SK-N-SH (cell line): ENCODE measurements around the gene HINT2. TPM values are rescaled to one million over a fixed set of nuclear protein-coding genes. Genes with fewer than 3 reads are reported as not detected.

Experiments used
- CTCF ChIA-PET: fragments of 300-600, 350-600 bp; formaldehyde crosslinking; extraction: SDS; loops from one replicate; lab custom pipeline; 2021; lab: Yijun Ruan, JAX
- POLR2A ChIA-PET: fragments of 350-600 bp; sonication (Branson Sonifier 250); formaldehyde crosslinking; extraction: SDS; loops from one replicate; lab custom pipeline; 2020; ENCODE audit warnings: antibody characterized with exemption, inconsistent platforms; lab: Yijun Ruan, JAX
- DNase-seq: peaks from one replicate; pipeline ENCODE4 v3.0.0; 2012
- H2AFZ ChIP-seq: fragments of 200-600 bp; sonication (generic); 2 replicates; pipeline ENCODE4 v1.8.1; 2016; ENCODE audit warnings: antibody characterized with exemption, mild to moderate bottlenecking, low read depth
- H3F3A ChIP-seq: fragments of 200-600 bp; sonication (generic); replicated peaks from 2 replicates; pipeline ENCODE3; 2016; ENCODE audit warnings: antibody characterized with exemption, mild to moderate bottlenecking; ENCODE audit not compliant: insufficient read depth
- H3K27ac ChIP-seq, 2 experiments: fragments of 200-500 bp in 1 of 2; fragments of 200-600 bp in 1 of 2; sonication (Bioruptor generic) in 1 of 2; sonication (generic), shearing (Covaris generic) in 1 of 2; 2 replicates each; pipeline versions ENCODE4 v1.5.1 to v1.6.1; 2014 to 2016; ENCODE audit warnings: low read depth in 2 of 2, inconsistent platforms in 1 of 2, low read length in 1 of 2, mild to moderate bottlenecking in 1 of 2, mixed read lengths in 1 of 2
- H3K27me3 ChIP-seq: fragments of 200-600 bp; sonication (generic), shearing (Covaris generic); 2 replicates; pipeline ENCODE4 v1.6.1; 2016; ENCODE audit warnings: mixed run types; ENCODE audit not compliant: insufficient read depth
- H3K36me3 ChIP-seq, 2 experiments: fragments of 200-500 bp in 1 of 2; fragments of 200-600 bp in 1 of 2; sonication (Bioruptor generic) in 1 of 2; sonication (generic) in 1 of 2; replicated peaks in 1 of 2; 2 replicates each; pipeline versions ENCODE3 to v1.5.1; 2014 to 2016; ENCODE audit warnings: low read length in 1 of 2, mild to moderate bottlenecking in 1 of 2; ENCODE audit not compliant: insufficient read depth in 2 of 2, control insufficient read depth in 1 of 2
- H3K4me1 ChIP-seq, 2 experiments: fragments of 200-500 bp in 1 of 2; fragments of 200-600 bp in 1 of 2; sonication (Bioruptor generic) in 1 of 2; sonication (generic), shearing (Covaris generic) in 1 of 2; 2 replicates each; pipeline versions ENCODE4 v1.5.1 to v1.6.1; 2014 to 2016; ENCODE audit warnings: low read depth in 1 of 2, low read length in 1 of 2, mixed run types in 1 of 2; ENCODE audit not compliant: insufficient read depth in 2 of 2, control insufficient read depth in 1 of 2
- H3K4me2 ChIP-seq: fragments of 200-600 bp; sonication (generic), shearing (Covaris generic); 2 replicates; pipeline ENCODE4 v1.6.1; 2017; ENCODE audit warnings: mixed run types
- H3K4me3 ChIP-seq, 2 experiments: fragments of 200-500 bp in 1 of 2; fragments of 200-600 bp in 1 of 2; sonication (Bioruptor generic) in 1 of 2; sonication (generic), shearing (Covaris generic) in 1 of 2; 2 replicates each; pipeline versions ENCODE4 v1.5.1 to v1.8.1; 2014 to 2016; ENCODE audit warnings: low read depth in 2 of 2, inconsistent platforms in 1 of 2, low read length in 1 of 2, mild to moderate bottlenecking in 1 of 2, mixed read lengths in 1 of 2, moderate library complexity in 1 of 2
- H3K79me2 ChIP-seq: fragments of 200-600 bp; sonication (generic); 2 replicates; pipeline ENCODE4 v1.8.1; 2017; ENCODE audit warnings: mild to moderate bottlenecking; ENCODE audit not compliant: insufficient read depth
- H3K9ac ChIP-seq: fragments of 200-600 bp; sonication (generic); 2 replicates; pipeline ENCODE4 v1.6.1; 2017; ENCODE audit warnings: mixed run types
- H3K9me2 ChIP-seq: fragments of 200-600 bp; sonication (generic); 2 replicates; pipeline ENCODE4 v1.6.1; 2017; ENCODE audit warnings: mixed run types
- H3K9me3 ChIP-seq: fragments of 200-600 bp; sonication (generic); 2 replicates; pipeline ENCODE4 v1.6.1; 2017; ENCODE audit warnings: mixed run types, mild to moderate bottlenecking, moderate library complexity
- H4K20me1 ChIP-seq: fragments of 200-600 bp; sonication (generic); 2 replicates; pipeline ENCODE4 v1.6.1; 2017; ENCODE audit warnings: mild to moderate bottlenecking, mixed run types; ENCODE audit not compliant: insufficient read depth
- CHD2 ChIP-seq: fragments of 150-350 bp; IDR thresholded peaks from 2 replicates; pipeline ENCODE4 v1.6.1; 2018; ENCODE audit warnings: low read length; ENCODE audit not compliant: partially characterized antibody
- EP300 ChIP-seq, 2 experiments: IDR thresholded peaks; 2 replicates each; pipeline versions ENCODE4 v1.4.0 to v1.6.1; 2012; ENCODE audit warnings: borderline replicate concordance in 1 of 2, low read depth in 1 of 2, low read length in 1 of 2
- EZH2phosphoT487 ChIP-seq: fragments of 200-600 bp; sonication (generic); IDR thresholded peaks from 2 replicates; pipeline ENCODE4 v1.6.1; 2017; ENCODE audit warnings: low read depth, mixed run types, mild to moderate bottlenecking, antibody characterized with exemption, moderate library complexity, borderline replicate concordance
- GATA2 ChIP-seq: sonication (generic); formaldehyde crosslinking; IDR thresholded peaks from 2 replicates; pipeline ENCODE4 v1.5.0; 2020; ENCODE audit warnings: mild to moderate bottlenecking, missing genetic modification reagents
- JUND ChIP-seq: IDR thresholded peaks from 2 replicates; pipeline ENCODE4 v1.4.0; 2012
- MXI1 ChIP-seq: IDR thresholded peaks from 2 replicates; pipeline ENCODE4 v1.6.1; 2012; ENCODE audit warnings: mild to moderate bottlenecking, low read depth, low read length, improper control_type of control experiment
- NRF1 ChIP-seq: IDR thresholded peaks from 2 replicates; pipeline ENCODE4 v1.6.1; 2012; ENCODE audit warnings: low read depth, mild to moderate bottlenecking, low read length
- POLR2AphosphoS5 ChIP-seq: IDR thresholded peaks from 2 replicates; pipeline ENCODE4 v1.6.1; 2012; ENCODE audit warnings: low read depth, low read length
- RAD21 ChIP-seq: IDR thresholded peaks from 2 replicates; pipeline ENCODE4 v1.6.1; 2012; ENCODE audit warnings: mild to moderate bottlenecking, low read length
- REST ChIP-seq: IDR thresholded peaks from 2 replicates; pipeline ENCODE4 v1.6.1; 2012; ENCODE audit warnings: mild to moderate bottlenecking, low read depth, low read length, moderate library complexity
- RXRA ChIP-seq: IDR thresholded peaks from 2 replicates; pipeline ENCODE4 v1.4.0; 2012; ENCODE audit warnings: low read depth, mild to moderate bottlenecking, borderline replicate concordance
- TEAD4 ChIP-seq: IDR thresholded peaks from 2 replicates; pipeline ENCODE4 v1.4.0; 2012; ENCODE audit warnings: mild to moderate bottlenecking, borderline replicate concordance; ENCODE audit not compliant: insufficient read depth
- YY1 ChIP-seq: IDR thresholded peaks from 2 replicates; pipeline ENCODE4 v1.4.0; 2012; ENCODE audit warnings: low read depth, mild to moderate bottlenecking
- WGBS: methylation state at CpG from one replicate; pipeline ENCODE4 v1.1.6; 2017; ENCODE audit warnings: low lambda C conversion rate; 5-methylcytosine and 5-hydroxymethylcytosine counted together
- polyA plus RNA-seq, 3 experiments: library from polyadenylated mRNA; depleted of rRNA; stranded (reverse); fragments of >200 nt; gene quantifications; 2 replicates each; pipeline ENCODE4 v1.2.3, GENCODE V29; 2012

The HINT2 gene
- polyA plus RNA-seq, 1 of the 3 experiments (the other 2 are of a cell fraction) = 57.2 TPM

DNA sequence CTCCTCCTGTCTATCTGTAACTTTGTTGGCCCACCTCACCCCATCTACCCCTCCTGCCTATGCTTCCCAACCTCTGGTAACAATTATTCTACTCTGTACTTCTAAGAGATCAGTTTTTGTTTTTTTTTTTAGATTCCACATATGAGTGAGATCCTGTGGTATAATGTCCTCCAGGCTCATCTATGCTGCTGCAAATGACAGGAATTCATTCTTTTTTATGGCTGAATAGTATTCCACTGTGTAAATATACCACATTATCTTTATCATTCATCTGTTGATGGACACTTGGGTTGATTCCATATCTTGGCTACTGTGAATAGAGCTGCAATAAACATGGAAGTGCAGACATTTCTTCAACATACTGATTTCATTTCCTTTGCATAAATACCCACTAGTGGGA lies 31.4 kb downstream of the HINT2 start (continued):
- TF ChIP-seq REST (no peak), RAD21 (no peak), YY1 (no peak), NRF1 (no peak)

GRCh38 chr9:35781066-35781465 lies 33.8 kb downstream of the HINT2 start:
- Histone ChIP-seq H3K27me3 (no peaks in the 10 kb centered on the region), H3K4me3 (no peak overlapping the region), H3K9me2 (no peaks in the 10 kb centered on the region), H3K79me2 (no peaks in the 10 kb centered on the region)
- TF ChIP-seq CHD2 = no peak
- TF ChIP-seq, all 33 proteins: peak for 0
- Histone ChIP-seq H3K36me3 (no peaks in the 10 kb centered on the region), H3K9ac (no peak overlapping the region), H3K4me1 (no peaks in the 10 kb centered on the region), H3F3A (no peaks in the 10 kb centered on the region), H2AFZ (no peak overlapping the region), H3K9me3 (no peaks in the 10 kb centered on the region), H3K4me2 (no peak overlapping the region), H4K20me1 (no peaks in the 10 kb centered on the region), H3K27ac (no peak overlapping the region)
- POLR2A ChIA-PET = no interaction called here
- CTCF ChIA-PET = interaction anchor here (0.6 to 1.1 kb wide), 3 partner anchors 8 to 75 kb away, joined by 3 read pairs; no protein-coding TSS in a partner anchor
- DNase-seq = no peak
- WGBS = 81% methylated on average over 2 of the region's 2 CpGs

- no peak for DNase-seq
- no peaks in the 10 kb centered on the region for H3K9me2 ChIP-seq
- ChIA-PET POLR2A (no interaction called here), CTCF (interaction anchor here (0.6 to 2.0 kb wide), 7 partner anchors 9 to 175 kb away, joined by 3 to 24 read pairs (median 3); partner anchors contain the start of genes CREB3 and TLN1)
- no peaks in the 10 kb centered on the region for H3K27me3 ChIP-seq
- no peaks in the 10 kb centered on the region for H3K36me3 ChIP-seq
- H3K9ac ChIP-seq = no peak overlapping the region
- H3F3A ChIP-seq = no peaks in the 10 kb centered on the region
- H3K27ac ChIP-seq = no peak overlapping the region
- H2AFZ ChIP-seq = no peak overlapping the region
- TF ChIP-seq YY1 = no peak
- no peak for TF ChIP-seq NRF1
- TF ChIP-seq TEAD4 = no peak
- TF ChIP-seq GATA2 (CRISPR knock-in tag) = no peak
- no peak for TF ChIP-seq REST
- TF ChIP-seq EP300 (IDR thresholded peaks at IDR 0.05; ENCODE audit: borderline replicate concordance in 1 of 2, low read depth in 1 of 2, low read length in 1 of 2) = no peak
- TF ChIP-seq JUND = no peak
- no peak for TF ChIP-seq MXI1
- TF ChIP-seq POLR2AphosphoS5 = no peak
- TF ChIP-seq EZH2phosphoT487 = no peak
- TF ChIP-seq RXRA = no peak
- H3K79me2 ChIP-seq = no peaks in the 10 kb centered on the region
- no peaks in the 10 kb centered on the region for H4K20me1 ChIP-seq
- WGBS = 94% methylated on average over 3 of the region's 3 CpGs
- no peak overlapping the region for H3K4me2 ChIP-seq
- no peak overlapping the region for H3K4me3 ChIP-seq
- H3K9me3 ChIP-seq = no peaks in the 10 kb centered on the region
- H3K4me1 ChIP-seq = no peaks in the 10 kb centered on the region; a peak in 1 of 4 replicates
Observed at GRCh38 chr9:35778496-35778895, 36.3 kb downstream of the HINT2 start.
